HG03159 (cell line): ENCODE results near the gene EEPD1.
A peak's percentile ranks its signal among the peaks of the same experiment; 100 is the strongest.
"Not testable (repeated sequence)": the region's sequence is repeated elsewhere in the genome, so short reads cannot be mapped to it uniquely, and the experiment has no call there.

Source experiments
- ATAC-seq: cut with Tn5 transposase; IDR thresholded peaks from one replicate; pipeline ENCODE4 v1.9.1; 2021; ENCODE audit warnings: mild to moderate bottlenecking, moderate library complexity; ENCODE audit not compliant: unreplicated experiment

EEPD1 gene

DNA sequence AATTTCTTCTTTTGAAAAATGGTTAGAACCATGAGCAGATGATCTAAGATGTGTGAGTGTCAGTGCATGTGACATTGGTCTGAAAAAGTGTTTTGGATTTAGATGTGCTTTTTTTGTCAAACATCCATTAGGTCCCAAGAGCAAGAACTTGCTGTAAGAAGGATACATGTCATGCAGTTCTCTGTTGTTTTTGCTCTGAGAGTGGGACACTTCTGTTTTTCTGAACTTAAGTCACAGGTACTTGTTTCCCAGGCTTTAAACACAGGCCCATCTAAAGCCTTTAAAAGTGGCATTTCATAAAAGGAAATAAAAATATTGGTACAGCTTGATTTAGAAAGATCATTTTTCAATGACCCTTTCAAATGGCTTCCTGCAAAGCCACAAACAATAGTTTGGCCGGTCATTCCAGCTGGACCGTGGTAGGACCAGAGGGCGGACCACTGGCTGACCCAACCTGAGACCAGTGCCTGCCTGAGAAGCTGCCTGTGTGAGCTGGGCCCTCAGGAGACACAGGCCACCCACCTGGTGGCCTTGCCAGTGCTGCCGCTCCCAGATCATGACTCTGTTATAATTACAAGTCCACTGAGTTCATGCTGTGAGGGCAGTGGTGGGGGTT lies 92.7 kb downstream of the EEPD1 start:
- no peak for ATAC-seq

- ATAC-seq, result no peak
These were observed 96.0 kb downstream of the EEPD1 start for GRCh38 chr7:36249091-36249490.

- no peak for ATAC-seq
These were observed 100.6 kb downstream of the EEPD1 start for GRCh38 chr7:36253699-36254098.

DNA sequence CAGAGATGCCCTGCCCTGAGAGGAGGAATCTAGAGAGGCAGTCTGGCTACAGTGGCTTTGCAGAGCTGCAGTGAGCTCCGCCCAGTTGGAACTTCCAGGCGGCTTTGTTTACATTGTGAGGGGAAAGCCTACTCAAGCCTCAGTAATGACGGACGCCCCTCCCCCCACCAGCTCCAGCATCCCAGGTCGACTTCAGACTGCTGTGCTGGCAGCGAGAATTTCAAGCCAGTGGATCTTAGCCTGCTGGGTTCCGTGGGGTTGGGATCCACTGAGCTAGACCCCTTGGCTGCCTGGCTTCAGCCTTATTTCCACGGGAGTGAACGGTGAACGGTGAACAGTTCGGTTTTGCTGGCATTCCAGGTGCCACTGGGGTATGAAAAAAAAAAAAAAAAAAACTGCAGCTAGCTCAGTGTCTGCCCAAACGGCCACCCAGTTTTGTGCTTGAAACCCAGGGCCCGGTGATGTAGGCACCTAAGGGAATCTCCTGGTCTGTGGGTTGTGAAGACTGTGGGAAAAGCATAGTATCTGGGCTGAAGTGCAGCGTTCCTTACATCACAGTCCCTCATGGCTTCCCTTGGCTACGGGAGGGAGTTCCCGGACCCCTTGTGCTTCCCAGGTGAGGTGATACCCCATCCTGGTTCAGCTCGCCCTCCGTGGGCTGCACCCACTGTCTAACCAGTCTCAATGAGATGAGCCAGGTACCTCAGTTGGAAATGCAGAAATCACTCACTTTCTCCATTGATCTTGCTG lies 105.6 kb downstream of the EEPD1 start:
- not testable (repeated sequence) for ATAC-seq

DNA sequence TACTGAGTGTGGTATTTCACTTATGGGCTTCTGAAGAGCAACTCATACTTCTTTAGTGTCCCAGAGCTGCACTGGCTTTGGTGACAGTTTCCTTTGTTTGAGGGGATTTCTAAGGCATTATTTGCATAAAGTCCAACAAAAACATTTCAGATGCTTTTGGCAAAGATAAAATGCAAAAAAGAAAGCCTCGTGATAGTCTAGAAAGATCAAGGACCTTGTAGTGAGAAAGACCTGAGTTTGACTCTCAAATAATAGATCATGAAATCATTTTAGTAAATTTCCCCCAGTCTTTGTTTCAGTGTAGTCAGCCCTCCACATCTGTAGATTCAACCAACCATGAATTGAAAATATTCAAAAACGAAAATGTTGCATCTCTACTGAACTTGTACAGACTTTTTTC lies 107.4 kb downstream of the EEPD1 start:
- ATAC-seq, result peak; percentile 60

DNA sequence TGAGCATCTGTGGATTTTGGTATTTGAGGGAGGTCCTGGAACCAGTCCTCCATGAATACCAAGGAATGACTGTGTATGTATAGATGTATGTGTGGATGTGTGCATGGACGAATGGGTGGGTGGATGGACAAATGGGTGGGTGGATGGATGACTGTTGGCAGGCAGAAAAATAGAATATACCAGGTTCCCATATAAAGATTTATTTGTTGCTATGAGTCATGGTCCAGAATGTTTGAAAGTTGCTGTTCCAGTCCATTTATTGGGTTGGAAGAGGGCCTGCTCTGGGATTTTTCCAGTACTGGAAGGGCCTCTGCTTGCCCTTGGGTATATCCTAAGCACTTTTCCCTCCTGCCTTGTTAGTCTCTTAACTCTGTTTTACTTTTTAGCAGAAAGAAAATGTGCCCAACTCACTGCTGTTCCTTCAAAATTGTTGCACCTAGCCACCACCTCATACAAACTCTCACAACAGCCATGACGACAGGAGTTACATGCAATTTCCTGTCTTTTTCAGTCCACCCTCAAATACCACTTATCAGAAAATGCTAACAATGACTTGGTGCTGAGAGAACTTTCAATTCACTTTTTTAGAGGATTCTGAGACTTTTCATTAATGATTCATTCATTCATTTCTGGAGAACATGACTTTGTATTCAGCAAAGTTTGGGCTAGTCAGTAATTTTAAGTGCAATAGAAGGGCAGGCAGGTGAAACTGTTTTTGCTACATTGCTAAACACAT lies 108.1 kb downstream of the EEPD1 start:
- no peak for ATAC-seq

DNA sequence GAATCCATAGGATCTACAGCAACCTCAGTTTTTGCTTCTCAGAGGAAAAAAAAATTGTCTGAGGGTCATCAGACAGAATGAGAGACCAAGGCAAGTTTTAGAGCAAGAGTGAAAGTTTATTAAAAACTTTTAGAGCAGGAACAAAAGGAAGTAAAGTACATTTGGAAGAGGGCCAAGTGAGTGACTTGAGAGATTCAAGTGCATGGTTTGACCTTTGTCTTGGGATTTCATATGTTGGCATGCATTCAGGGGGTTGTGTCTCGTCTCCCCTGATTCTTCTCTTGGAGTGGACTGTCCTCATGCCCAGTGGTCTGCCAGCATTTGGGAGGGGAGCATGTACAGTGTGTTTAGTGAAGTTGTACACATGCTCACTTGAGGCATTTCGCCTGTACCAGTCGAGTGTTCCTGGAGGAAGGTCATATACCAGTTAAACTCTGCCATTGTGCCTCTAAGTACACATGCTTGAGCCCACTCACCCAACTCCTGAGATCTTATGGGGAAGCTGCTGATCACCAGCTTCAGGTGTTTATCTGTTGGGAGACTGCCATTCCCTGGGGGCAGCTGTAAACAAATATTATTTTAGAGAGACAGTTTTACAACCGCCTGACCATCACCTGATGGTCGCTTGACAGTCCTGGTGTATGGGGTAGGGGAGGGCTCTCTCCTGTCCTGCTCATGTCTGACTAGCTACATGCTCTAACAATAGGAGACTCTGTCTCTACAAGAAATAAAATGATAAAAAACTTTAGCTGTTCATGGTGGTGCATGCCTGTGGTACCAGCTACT lies 109.4 kb downstream of the EEPD1 start:
- no peak for ATAC-seq

DNA sequence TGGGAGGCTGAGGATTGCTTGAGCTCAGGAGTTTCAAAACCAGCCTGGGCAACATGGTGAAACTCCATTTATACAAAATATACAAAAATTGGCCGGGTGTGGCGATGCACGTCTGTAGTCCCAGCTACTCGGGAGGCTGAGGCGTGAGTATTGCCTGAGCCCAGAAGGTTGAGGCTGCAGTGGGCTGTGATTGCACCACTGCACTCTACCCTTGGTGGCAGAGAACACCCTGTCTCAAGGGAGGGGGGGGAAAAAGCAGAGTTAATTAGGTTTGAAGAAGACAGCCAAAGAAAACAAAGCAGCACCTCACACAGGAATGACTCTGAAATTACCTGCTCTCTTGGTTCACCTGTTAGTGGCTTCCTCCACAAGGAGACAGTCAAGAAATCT lies 110.0 kb downstream of the EEPD1 start:
- ATAC-seq, result no peak

DNA sequence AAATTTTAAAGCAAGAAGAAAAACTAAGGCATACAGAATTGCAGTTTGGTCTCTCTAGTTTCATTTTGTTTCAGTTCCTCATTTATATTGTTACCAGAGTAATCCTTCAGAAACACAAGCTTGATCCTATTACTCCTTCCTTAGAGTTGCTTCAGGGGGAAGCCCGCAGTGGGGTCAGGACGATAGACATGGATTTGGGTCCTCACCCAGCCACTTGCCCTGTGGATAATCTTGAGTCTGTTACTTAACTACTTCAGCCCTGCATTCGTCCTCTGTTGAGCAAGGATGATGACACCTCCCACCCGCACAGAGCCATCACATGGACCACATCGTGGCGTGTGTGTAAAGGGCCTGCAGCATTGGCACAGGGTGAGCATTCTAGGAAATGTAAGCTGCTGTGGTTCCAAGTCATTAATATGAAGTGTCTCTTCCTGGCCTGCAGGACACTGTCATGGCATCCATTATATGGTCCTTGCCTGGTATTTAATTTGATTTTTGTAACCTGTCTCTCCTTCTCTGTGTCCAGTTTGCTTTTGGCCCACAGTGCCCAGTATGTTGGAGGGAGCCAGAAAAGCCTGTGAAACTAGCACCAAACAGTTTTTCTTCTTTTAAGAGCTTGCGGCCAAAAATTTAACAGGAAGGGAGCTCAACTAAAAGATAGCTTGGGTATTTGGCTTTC lies 111.2 kb downstream of the EEPD1 start:
- peak; percentile 52 for ATAC-seq

- no peak for ATAC-seq
These were observed 112.0 kb downstream of the EEPD1 start for GRCh38 chr7:36264913-36265516.

DNA sequence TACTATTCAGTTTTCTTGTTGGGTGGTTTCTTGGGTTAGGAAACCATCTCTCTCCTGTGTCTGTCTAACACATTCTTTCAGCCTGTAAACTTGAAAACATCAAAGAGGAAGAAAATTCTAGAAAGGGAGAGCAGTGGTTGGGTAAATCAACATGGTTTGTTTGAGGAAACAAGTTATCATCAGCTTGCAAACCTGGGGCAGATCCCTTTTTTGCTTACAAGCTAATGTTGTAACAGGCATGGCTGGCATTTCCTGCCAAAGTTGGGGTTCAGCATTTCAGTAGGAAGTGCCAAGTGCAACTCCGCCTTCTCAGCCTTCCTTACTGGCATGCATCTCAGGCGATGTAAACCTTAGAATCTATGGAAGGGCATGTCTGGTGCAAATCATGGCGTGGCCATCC lies 112.6 kb downstream of the EEPD1 start:
- no peak for ATAC-seq

DNA sequence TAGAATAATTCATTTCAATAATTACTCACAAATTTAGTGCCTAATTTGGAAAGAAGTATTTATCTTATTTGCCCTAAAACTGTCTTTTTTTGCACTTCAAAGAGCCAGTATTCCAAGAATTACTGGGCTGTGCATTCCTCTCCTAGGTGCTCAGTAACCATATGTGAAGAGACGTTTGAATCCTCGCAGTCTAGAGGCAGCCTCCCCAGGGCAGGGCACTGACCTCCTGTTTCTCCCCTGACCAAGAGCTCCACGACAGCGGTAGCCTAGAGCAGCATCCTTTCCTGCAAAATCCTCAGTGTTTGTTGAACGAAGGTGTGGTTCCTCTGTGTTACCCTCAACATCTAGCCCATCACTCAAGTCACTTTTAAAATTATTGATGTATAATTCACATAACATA lies 113.1 kb downstream of the EEPD1 start:
- ATAC-seq, result no peak

GRCh38 chr7:36266683-36267082 lies 113.6 kb downstream of the EEPD1 start:
- no peak for ATAC-seq

DNA sequence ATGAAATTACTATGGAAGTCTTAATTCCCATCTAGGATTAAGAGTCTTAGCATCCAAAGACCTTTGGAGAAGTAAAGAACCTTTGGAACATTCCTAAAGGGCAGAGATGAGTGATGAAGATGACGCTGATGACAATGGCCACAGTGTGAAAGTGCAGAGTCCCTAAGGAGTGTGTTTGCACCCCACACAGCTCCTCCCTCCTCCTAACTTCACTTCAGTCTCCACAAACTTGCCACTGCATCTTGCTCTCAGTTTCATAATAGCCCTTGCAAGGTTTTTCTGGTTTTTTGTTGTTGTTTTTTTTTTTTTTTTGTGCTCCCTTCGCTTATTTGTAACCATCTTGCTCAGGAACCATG lies 119.1 kb downstream of the EEPD1 start:
- no peak for ATAC-seq

GRCh38 chr7:36272567-36273269 lies 119.7 kb downstream of the EEPD1 start:
- no peak for ATAC-seq

- ATAC-seq, result no peak
These were observed 120.8 kb downstream of the EEPD1 start for GRCh38 chr7:36273836-36274235.

DNA sequence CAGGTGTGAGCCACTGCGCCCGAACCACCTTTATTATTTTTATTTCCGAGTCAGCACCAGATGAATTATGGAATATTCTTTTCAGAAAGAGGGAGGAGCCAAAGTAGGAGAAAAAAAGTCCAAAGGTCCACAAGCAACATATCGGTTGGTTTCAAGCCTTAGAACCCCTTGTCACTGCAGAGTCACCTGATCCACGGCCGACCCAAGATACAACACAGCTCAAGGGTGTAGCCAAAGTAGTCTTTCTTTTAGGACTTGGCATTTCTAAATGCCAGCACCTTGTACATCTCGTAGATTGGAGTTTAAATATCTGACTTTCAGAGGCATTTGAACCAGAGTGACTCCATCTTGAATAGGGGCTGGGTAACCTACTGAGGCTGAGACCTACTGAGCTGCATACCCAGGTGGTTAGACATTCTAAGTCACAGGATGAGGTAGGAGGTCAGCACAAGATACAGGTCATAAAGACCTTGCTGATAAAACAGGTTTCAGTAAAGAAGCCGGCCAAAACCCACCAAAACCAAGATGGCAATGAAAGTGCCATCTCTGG lies 122.8 kb downstream of the EEPD1 start:
- no peak for ATAC-seq

DNA sequence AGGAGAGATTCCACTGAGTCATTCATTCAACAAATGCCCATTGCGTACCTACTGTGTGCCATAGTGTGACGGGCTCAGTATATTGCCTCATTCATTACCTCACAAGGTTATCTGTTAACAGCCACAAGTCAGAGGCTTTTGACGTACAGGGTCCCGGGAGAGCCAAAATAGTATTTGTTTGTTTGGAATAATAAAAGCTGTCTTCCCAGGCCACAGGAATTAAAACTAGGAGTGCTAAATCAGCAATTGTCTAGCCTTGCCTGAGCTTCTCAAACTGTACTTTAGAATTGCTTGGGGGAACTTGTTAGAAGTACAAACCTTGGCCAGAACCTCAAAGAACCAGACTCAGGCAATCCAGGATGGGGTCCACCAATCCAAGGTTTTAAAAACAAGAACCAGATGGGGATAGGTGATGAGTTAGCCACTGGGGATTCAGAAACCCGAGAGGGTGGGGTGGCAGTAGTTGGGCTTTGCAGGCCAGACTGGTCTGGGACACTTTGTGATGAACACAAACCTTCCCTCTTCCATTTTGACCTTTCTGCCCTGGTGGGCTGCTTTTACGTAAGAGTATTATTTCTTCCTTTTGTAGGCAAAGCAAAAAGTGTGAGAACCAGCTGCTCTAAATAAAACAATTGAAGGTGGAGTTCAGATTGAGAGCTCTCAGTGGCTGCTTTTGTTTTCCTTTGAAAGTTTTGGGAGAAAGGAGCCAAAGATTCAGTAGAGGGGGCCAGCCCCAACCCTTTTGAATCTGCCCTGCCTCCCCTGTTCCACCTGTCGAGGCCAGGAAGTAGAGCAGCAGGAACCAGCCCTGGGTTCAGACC lies 123.6 kb downstream of the EEPD1 start:
- ATAC-seq, result no peak

DNA sequence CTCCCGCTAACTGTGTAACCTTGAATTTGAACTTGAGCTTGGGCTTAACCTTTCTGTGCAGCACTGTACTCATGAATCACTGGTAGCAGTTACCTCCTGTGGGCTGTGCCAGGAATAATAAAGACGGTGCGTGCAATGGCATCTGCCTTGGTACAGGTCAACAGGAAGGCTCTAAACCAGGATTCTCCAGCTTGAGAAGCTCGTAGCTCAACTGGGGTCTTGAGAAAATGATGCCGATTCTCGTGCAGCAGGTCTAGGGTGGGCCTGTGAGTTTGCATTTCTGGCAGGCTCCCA lies 124.1 kb downstream of the EEPD1 start:
- ATAC-seq, result no peak
